Glutamatergic neuron (in vitro differentiated cells): ENCODE measurements around the gene GMDS. TPM values are rescaled to one million over a fixed set of nuclear protein-coding genes. Genes with fewer than 3 reads are reported as not detected.

Experiments
- DNase-seq: peaks from one replicate; pipeline ENCODE4 v3.0.0; 2022
- H3K27ac Mint-ChIP-seq: one replicate; pipeline ENCODE4 v1.8.0; 2020; ENCODE audit warnings: mild to moderate bottlenecking, mixed read lengths, inconsistent platforms; ENCODE audit not compliant: unreplicated experiment
- H3K27me3 Mint-ChIP-seq: one replicate; pipeline ENCODE4 v1.8.0; 2020; ENCODE audit warnings: mild to moderate bottlenecking, moderate library complexity, mixed read lengths, inconsistent platforms; ENCODE audit not compliant: unreplicated experiment
- H3K36me3 Mint-ChIP-seq: one replicate; pipeline ENCODE4 v1.8.0; 2020; ENCODE audit warnings: mild to moderate bottlenecking, mixed read lengths, inconsistent platforms; ENCODE audit not compliant: unreplicated experiment
- H3K4me1 Mint-ChIP-seq: one replicate; pipeline ENCODE4 v1.8.0; 2020; ENCODE audit warnings: mild to moderate bottlenecking, low read depth, mixed read lengths, inconsistent platforms; ENCODE audit not compliant: unreplicated experiment
- H3K4me3 Mint-ChIP-seq: one replicate; pipeline ENCODE4 v1.8.0; 2020; ENCODE audit warnings: mild to moderate bottlenecking, mixed read lengths, inconsistent platforms; ENCODE audit not compliant: unreplicated experiment
- H3K9me3 Mint-ChIP-seq: one replicate; pipeline ENCODE4 v1.8.0; 2020; ENCODE audit warnings: mild to moderate bottlenecking, moderate library complexity, mixed read lengths, inconsistent platforms; ENCODE audit not compliant: unreplicated experiment
- CTCF ChIP-seq: fragments of 200-600 bp; sonication (generic); IDR thresholded peaks from one replicate; pipeline ENCODE4 v1.5.0; 2021; ENCODE audit not compliant: partially characterized antibody, unreplicated experiment
- total RNA-seq: library from RNA; stranded (reverse); fragmentation: NEBNext Ultra II Directional; extraction: Animal tissue kit (Norgen Biotek cat#: 25700); gene quantifications from one replicate; pipeline ENCODE4 v1.2.1, GENCODE V29; 2021; ENCODE audit not compliant: unreplicated experiment

The GMDS gene
- total RNA-seq, 1 donor from 2014 or later: 8.9 TPM

- TF ChIP-seq CTCF: no peak
- peaks cover 30% of the 10 kb centered on the region for H3K4me1 Mint-ChIP-seq
- peaks cover 3% of the 10 kb centered on the region for H3K9me3 Mint-ChIP-seq
- DNase-seq: no peak
- H3K4me3 Mint-ChIP-seq: no peak overlapping the region
- no peaks in the 10 kb centered on the region for H3K36me3 Mint-ChIP-seq
- no peak overlapping the region for H3K27ac Mint-ChIP-seq
- no peaks in the 10 kb centered on the region for H3K27me3 Mint-ChIP-seq
These were observed 279.7 kb downstream of the GMDS start for GRCh38 chr6:1965596-1966224.

GRCh38 chr6:1963596-1963995 lies 281.8 kb downstream of the GMDS start:
- Mint-ChIP-seq H3K36me3 (no peaks in the 10 kb centered on the region), H3K27me3 (no peaks in the 10 kb centered on the region), H3K27ac (no peak overlapping the region), H3K4me1 (peaks cover 22% of the 10 kb centered on the region), H3K9me3 (peaks cover 3% of the 10 kb centered on the region), H3K4me3 (no peak overlapping the region)
- TF ChIP-seq CTCF: no peak
- DNase-seq: no peak

GRCh38 chr6:1962201-1962600 lies 283.2 kb downstream of the GMDS start:
- H3K4me1 Mint-ChIP-seq: peaks cover 20% of the 10 kb centered on the region
- H3K9me3 Mint-ChIP-seq: peaks cover 3% of the 10 kb centered on the region
- no peak for TF ChIP-seq CTCF
- no peak for DNase-seq
- H3K27ac Mint-ChIP-seq: no peak overlapping the region
- no peaks in the 10 kb centered on the region for H3K27me3 Mint-ChIP-seq
- no peak overlapping the region for H3K4me3 Mint-ChIP-seq
- H3K36me3 Mint-ChIP-seq: no peaks in the 10 kb centered on the region

- H3K4me3 Mint-ChIP-seq: no peak overlapping the region
- no peak for DNase-seq
- H3K4me1 Mint-ChIP-seq: peaks cover 11% of the 10 kb centered on the region
- H3K27ac Mint-ChIP-seq: no peak overlapping the region
- no peak for TF ChIP-seq CTCF
- no peaks in the 10 kb centered on the region for H3K36me3 Mint-ChIP-seq
- H3K27me3 Mint-ChIP-seq: no peaks in the 10 kb centered on the region
- peaks cover 2% of the 10 kb centered on the region for H3K9me3 Mint-ChIP-seq
These were observed 284.8 kb downstream of the GMDS start for GRCh38 chr6:1960486-1961142.

- no peaks in the 10 kb centered on the region for H3K36me3 Mint-ChIP-seq
- H3K4me1 Mint-ChIP-seq: peaks cover 20% of the 10 kb centered on the region
- no peak for DNase-seq
- peaks cover 2% of the 10 kb centered on the region for H3K9me3 Mint-ChIP-seq
- TF ChIP-seq CTCF: no peak
- H3K27me3 Mint-ChIP-seq: no peaks in the 10 kb centered on the region
- H3K27ac Mint-ChIP-seq: no peak overlapping the region
- no peak overlapping the region for H3K4me3 Mint-ChIP-seq
These were observed 287.1 kb downstream of the GMDS start for GRCh38 chr6:1958257-1958656.
